Ascending aorta (tissue), 2 donors: ENCODE measurements around the gene NDUFAF5. TPM values are rescaled to one million over a fixed set of nuclear protein-coding genes. Genes with fewer than 3 reads are reported as not detected.
A peak's percentile ranks its signal among the peaks of the same experiment; 100 is the strongest.

Experiments
- DNase-seq, 2 donors: peaks; one replicate each; pipeline ENCODE4 v3.0.0-alpha.2; 2019; ENCODE audit warnings: low spot score in 2 of 2
- H3K27ac ChIP-seq, 2 donors: fragments of 200-600 bp; sonication (generic); one replicate each; pipeline ENCODE4 v1.5.1; 2016 to 2017; ENCODE audit warnings: mild to moderate bottlenecking in 1 of 2
- H3K27me3 ChIP-seq: fragments of 200-600 bp; sonication (generic); one replicate; pipeline ENCODE4 v1.5.1; 2017
- H3K36me3 ChIP-seq, 2 donors: fragments of 200-600 bp; sonication (generic); one replicate each; pipeline ENCODE4 v1.5.1; 2016
- H3K4me1 ChIP-seq, 2 donors: fragments of 200-600 bp; sonication (generic); one replicate each; pipeline ENCODE4 v1.5.1; 2016 to 2017; ENCODE audit warnings: mild to moderate bottlenecking in 1 of 2
- H3K4me3 ChIP-seq, 2 donors: fragments of 200-600 bp; sonication (generic); one replicate each; pipeline ENCODE4 v1.5.1; 2016 to 2017; ENCODE audit warnings: mild to moderate bottlenecking in 1 of 2
- H3K9me3 ChIP-seq, 2 donors: fragments of 200-600 bp; sonication (generic); one replicate each; pipeline ENCODE4 v1.5.1; 2016
- intact Hi-C: fragments of 100-400 bp; cut with DNase I; formaldehyde crosslinking; loops from one replicate; pipeline ENCODE4 v1.15.1; 2023
- total RNA-seq: library from RNA; depleted of rRNA; stranded (reverse); fragments of >200 nt; gene quantifications from one replicate; pipeline ENCODE4 v1.1.0, GENCODE V29; 2016
- TF ChIP-seq, protein P1 (sequence below), 3 experiments: fragments of 200-600 bp in 2 of 3; fragments of 450-650 bp in 1 of 3; sonication (generic) in 2 of 3; IDR thresholded peaks; one replicate each; pipeline ENCODE4 v1.5.1; 2016 to 2019; ENCODE audit warnings: antibody characterized with exemption in 3 of 3, mild to moderate bottlenecking in 1 of 3, moderate library complexity in 1 of 3

NDUFAF5 gene
- total RNA-seq, 1 donor from 2014 or later, result 84.3 TPM

DNA sequence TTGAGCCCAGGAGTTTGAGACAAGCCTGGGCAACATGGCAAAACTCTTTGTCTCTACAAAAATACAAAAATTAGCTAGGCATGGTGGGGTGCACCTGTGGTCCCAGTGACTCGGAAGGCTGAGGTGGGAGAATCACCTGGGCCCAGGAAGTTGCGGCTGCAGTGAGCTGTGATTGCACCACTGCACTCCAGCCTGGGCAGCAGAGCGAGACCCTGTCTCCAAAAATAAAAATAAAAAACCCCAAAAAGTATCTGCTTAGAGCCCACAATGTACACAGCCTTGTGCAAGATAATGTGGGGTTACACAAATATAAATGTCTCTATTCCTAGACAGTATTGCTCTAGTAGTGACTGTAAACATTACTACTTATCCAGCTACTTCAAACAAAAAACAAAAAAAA is 6.0 kb upstream of the NDUFAF5 start:
- intact Hi-C loops, result loop anchor here (5.0 to 10.0 kb wide), 2 partner anchors 557 to 854 kb away; partner anchors contain the start of gene ISM1
- Histone ChIP-seq H3K4me3 (no peak overlapping the region), H3K27ac (no peak overlapping the region), H3K27me3 (no peaks in the 10 kb centered on the region), H3K9me3 (no peaks in the 10 kb centered on the region), H3K4me1 (no peaks in the 10 kb centered on the region), H3K36me3 (peaks cover 22 to 48% of the 10 kb centered on the region in 2 donors)
- TF ChIP-seq, protein P1, sequence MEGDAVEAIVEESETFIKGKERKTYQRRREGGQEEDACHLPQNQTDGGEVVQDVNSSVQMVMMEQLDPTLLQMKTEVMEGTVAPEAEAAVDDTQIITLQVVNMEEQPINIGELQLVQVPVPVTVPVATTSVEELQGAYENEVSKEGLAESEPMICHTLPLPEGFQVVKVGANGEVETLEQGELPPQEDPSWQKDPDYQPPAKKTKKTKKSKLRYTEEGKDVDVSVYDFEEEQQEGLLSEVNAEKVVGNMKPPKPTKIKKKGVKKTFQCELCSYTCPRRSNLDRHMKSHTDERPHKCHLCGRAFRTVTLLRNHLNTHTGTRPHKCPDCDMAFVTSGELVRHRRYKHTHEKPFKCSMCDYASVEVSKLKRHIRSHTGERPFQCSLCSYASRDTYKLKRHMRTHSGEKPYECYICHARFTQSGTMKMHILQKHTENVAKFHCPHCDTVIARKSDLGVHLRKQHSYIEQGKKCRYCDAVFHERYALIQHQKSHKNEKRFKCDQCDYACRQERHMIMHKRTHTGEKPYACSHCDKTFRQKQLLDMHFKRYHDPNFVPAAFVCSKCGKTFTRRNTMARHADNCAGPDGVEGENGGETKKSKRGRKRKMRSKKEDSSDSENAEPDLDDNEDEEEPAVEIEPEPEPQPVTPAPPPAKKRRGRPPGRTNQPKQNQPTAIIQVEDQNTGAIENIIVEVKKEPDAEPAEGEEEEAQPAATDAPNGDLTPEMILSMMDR (IDR thresholded peaks at IDR 0.05), result no peak
- DNase-seq, result no peak

DNA sequence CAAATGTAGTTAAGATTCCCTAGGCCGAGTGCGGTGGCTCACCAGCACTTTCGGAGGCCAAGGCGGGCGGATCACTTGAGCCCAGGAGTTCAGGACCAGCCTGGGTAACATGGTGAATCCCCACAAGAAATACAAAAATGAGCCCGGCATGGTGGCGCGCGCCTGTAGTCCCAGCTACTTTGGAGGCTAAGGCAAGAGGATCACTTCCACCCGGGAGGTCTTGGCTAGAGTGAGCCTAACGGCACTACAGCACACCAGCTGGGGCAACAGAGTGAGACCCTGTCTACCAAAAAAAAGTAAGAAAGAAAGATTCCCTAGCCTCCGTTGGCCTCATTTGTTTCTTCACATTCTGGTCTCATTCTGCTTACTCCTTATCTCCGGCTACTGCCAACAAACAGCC is 1.3 kb upstream of the NDUFAF5 start:
- Histone ChIP-seq H3K9me3 (no peaks in the 10 kb centered on the region), H3K36me3 (peaks cover 14 to 18% of the 10 kb centered on the region in 2 donors), H3K4me3 (peak overlapping the region in 1 of 2 donors; percentile 71), H3K27ac (no peak overlapping the region), H3K27me3 (no peaks in the 10 kb centered on the region), H3K4me1 (peaks cover 0 to 11% of the 10 kb centered on the region in 2 donors)
- intact Hi-C loops, result no loop called here
- no peak for DNase-seq
- TF ChIP-seq, protein P1 (IDR thresholded peaks at IDR 0.05), result no peak

DNA sequence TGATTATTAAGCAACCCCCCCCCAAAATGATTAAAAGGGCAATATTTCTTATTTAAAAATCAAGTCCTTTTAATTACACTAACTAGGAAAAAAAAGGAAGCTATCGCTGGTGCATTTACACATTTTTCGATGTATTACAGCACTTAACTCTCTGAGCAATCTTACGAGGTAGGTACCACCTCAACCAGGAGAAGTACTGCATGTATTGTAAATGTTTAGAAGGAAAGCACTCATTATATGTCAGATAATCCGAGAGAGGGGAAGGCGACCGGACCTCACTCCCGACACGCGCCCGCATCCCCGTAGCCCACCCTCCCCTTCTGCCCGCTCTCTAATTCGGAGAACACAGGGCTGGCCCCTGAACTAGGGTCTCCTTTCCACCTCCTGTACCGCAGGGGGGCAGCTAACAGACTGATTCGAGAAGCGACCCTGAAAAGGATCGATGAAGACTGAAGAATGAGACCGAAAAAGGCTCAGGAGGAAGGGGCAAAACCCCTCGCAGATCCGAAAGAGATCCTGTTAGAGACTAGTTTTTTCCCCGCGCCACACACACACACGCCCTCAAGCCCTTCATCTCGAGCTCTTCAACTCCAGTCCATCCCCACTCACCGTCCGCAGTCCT is 446 bp upstream of the NDUFAF5 start:
- Histone ChIP-seq H3K9me3 (no peaks in the 10 kb centered on the region), H3K36me3 (peaks cover 18 to 20% of the 10 kb centered on the region in 2 donors), H3K27ac (peak overlapping the region in 1 of 2 donors; percentile 70), H3K4me1 (peaks cover 0 to 11% of the 10 kb centered on the region in 2 donors), H3K27me3 (no peaks in the 10 kb centered on the region), H3K4me3 (peak overlapping the region; percentile 71 to 83)
- intact Hi-C loops, result loop anchor here (1.0 kb wide), 1 partner anchor 1050 kb away; no protein-coding TSS in a partner anchor
- TF ChIP-seq, protein P1 (IDR thresholded peaks at IDR 0.05), result no peak
- DNase-seq, result no peak

DNA sequence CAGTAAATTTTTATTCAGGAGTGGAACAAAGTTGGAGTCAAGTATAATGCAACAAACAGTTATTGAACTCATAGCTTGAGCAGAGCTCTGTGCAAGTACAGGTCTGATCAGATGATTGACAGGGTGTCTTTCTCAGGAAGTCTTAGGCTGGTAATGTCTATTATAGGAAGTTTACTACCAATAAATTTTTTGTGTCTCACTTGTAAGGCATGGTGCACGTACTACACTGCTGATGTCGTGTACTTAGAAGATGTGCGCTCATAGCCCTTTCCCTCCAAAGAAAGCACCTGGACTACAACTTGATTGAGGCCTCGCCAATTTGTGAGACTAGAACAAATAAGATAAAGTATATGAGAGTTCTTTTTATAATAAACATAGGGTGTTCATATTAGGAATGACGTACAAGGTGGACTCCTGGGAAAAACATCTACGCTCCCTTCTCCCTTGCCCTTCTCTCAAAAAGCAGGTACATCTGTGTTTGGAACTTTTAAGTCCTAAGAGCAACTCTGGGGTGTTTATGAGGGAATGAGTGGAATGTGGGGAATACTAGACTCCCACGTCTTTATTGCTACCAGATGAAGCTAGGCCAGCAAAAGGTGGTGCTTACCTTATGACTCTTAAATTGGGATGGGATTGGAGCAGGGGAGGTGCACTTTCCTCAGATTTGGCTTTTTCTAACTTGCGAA is 1.5 kb downstream of the NDUFAF5 start:
- intact Hi-C loops, result no loop called here
- no peak for DNase-seq
- Histone ChIP-seq H3K36me3 (peaks cover 25 to 31% of the 10 kb centered on the region in 2 donors), H3K9me3 (no peaks in the 10 kb centered on the region), H3K27ac (no peak overlapping the region), H3K4me3 (peak overlapping the region; percentile 71 to 83), H3K27me3 (no peaks in the 10 kb centered on the region), H3K4me1 (peaks cover 0 to 11% of the 10 kb centered on the region in 2 donors)
- TF ChIP-seq, protein P1 (IDR thresholded peaks at IDR 0.05), result no peak

DNA sequence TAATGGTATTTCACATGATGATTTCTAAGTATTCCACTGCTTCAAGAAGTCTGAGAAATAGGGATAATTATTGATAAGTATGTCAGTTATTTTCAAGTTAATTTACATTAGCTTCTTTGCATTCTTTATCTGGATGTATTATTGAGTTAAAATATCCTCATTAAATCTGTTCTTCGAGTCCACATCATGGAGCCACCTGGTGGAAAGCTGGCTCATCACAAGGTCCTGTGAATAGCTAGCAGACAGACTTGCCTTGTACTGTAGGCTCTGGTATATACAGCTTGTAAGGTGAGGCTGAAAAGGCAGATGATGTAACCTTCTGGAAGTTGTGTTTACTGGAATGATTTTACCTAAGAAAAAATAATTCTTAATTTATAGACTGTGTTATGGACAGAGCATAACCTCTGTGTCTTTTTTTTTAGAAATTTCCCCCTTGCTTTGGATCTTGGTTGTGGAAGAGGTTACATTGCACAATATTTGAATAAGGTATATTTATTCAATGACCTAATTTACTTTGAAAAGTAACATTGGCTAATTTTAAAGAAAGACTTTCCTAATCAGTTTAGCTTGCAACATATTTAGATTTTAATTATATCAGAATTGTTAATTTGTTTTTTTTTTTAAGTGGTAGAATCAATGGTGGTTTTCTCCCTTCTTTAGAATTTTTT is 3.5 kb downstream of the NDUFAF5 start:
- Histone ChIP-seq H3K9me3 (no peaks in the 10 kb centered on the region), H3K4me3 (no peak overlapping the region), H3K4me1 (peaks cover 0 to 11% of the 10 kb centered on the region in 2 donors), H3K27ac (no peak overlapping the region), H3K36me3 (peaks cover 31 to 35% of the 10 kb centered on the region in 2 donors), H3K27me3 (no peaks in the 10 kb centered on the region)
- TF ChIP-seq, protein P1 (IDR thresholded peaks at IDR 0.05), result peak in 1 of 3 experiments; percentile 33
- DNase-seq, result no peak
- intact Hi-C loops, result no loop called here
